GM18505 (cell line): ENCODE results near the gene SLC27A1.

Source experiments
- ATAC-seq: cut with Tn5 transposase; IDR thresholded peaks from one replicate; pipeline ENCODE4 v1.9.1; 2021; ENCODE audit not compliant: unreplicated experiment
- POLR2A ChIP-seq: IDR thresholded peaks from 4 replicates; pipeline ENCODE4 v1.6.1; 2011; ENCODE audit warnings: borderline replicate concordance; ENCODE audit not compliant: insufficient read depth, insufficient read length; ENCODE audit errors: extremely low read depth

SLC27A1 gene

GRCh38 chr19:17470068-17470841 is at the start of gene SLC27A1:
TSS of gene SLC27A1 (plus strand) at chr19:17470524. CDS start at chr19:17470541, 17 bp downstream.
- peak; percentile 62 for ATAC-seq
- TF ChIP-seq POLR2A, result no peak

GRCh38 chr19:17421942-17422341 is 48.4 kb upstream of the SLC27A1 start:
- no peak for TF ChIP-seq POLR2A
- ATAC-seq, result no peak

GRCh38 chr19:17423429-17424208 is 46.7 kb upstream of the SLC27A1 start:
- ATAC-seq, result no peak
- TF ChIP-seq POLR2A, result no peak

- no peak for ATAC-seq
- TF ChIP-seq POLR2A, result no peak
Observed at GRCh38 chr19:17424743-17425365, 45.5 kb upstream of the SLC27A1 start.

GRCh38 chr19:17429641-17430113 is 40.6 kb upstream of the SLC27A1 start:
- no peak for TF ChIP-seq POLR2A
- ATAC-seq, result no peak

- no peak for TF ChIP-seq POLR2A
- ATAC-seq, result no peak
Observed at GRCh38 chr19:17431417-17431816, 38.9 kb upstream of the SLC27A1 start.

GRCh38 chr19:17435218-17435617 is 35.1 kb upstream of the SLC27A1 start:
- no peak for ATAC-seq

GRCh38 chr19:17436094-17436873 is 34.0 kb upstream of the SLC27A1 start:
- TF ChIP-seq POLR2A, result no peak

More at GRCh38 chr19:17435218-17435617, 35.1 kb upstream of the SLC27A1 start:
- no peak for TF ChIP-seq POLR2A

GRCh38 chr19:17436874-17437267 is 33.5 kb upstream of the SLC27A1 start:
- no peak for ATAC-seq
- no peak for TF ChIP-seq POLR2A

More at GRCh38 chr19:17436094-17436873, 34.0 kb upstream of the SLC27A1 start:
- ATAC-seq, result no peak

GRCh38 chr19:17441241-17442021 is 28.9 kb upstream of the SLC27A1 start:
- no peak for TF ChIP-seq POLR2A
- no peak for ATAC-seq

GRCh38 chr19:17445526-17446165 is 24.7 kb upstream of the SLC27A1 start:
- no peak for ATAC-seq
- TF ChIP-seq POLR2A, result no peak
